SIG-M5 treated with dmso at 0.1 percent for 504 hours (cell line): Measurements from ENCODE around the gene G2E3.
"Not testable (repeated sequence)": the region's sequence is repeated elsewhere in the genome, so short reads cannot be mapped to it uniquely, and the experiment has no call there.

Experiments used
- DNase-seq: peaks from one replicate; lab custom pipeline; 2025; ENCODE audit not compliant: unreplicated experiment; lab: John Stamatoyannopoulos, UW

Gene G2E3

DNA sequence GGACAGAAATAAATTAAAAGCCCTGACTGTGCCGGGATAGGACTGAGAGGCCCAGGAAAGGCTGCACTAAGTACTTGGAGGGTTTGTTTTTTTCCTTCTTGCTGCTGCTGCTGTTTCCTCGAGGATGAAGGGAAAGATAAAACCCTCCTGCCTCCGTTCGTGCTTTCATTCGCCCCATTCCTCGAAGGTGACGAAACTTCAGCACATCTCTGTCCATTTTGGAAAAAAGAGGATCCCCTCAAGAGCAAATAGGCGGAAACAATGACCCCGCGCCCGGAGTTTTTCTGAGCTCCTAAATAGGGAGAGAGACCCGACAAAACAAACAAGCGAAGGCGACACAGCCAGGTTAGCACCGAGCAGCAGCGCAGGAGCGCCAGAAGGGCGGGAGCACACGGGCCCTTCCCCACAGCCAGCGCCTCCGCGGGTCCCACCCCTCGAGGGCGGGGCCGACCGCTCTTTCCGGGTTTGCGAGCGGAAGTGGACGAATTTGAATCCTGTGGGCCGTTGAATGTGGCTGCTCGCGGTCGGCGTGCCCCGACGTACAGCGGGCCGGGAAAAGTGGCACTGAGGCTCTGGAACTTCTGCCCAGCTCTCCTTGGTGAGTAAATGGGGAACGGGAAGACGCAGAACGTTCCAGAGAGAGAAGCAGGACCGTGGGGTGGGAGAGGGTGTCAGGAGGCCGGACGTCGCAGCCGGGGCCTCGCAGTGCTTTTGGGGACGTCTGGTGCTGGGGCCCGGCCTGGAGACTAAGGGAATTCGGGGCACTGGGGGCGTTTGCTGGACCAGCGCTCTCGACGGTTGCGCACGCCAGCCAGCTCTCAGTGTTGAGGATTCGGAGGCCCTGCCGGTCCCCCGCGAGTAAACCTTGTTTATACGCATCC, at the start of gene G2E3:
Gene G2E3, plus strand, starts transcription at position 484 of the 881 bp plus-strand sequence. CDS start 21,922 bp downstream, outside the sequence.
- DNase-seq, result peak; percentile 78

GRCh38 chr14:30517737-30518136, 41.2 kb upstream of the G2E3 start:
- DNase-seq, result no peak

GRCh38 chr14:30518867-30519560, 39.9 kb upstream of the G2E3 start:
- DNase-seq, result no peak

DNA sequence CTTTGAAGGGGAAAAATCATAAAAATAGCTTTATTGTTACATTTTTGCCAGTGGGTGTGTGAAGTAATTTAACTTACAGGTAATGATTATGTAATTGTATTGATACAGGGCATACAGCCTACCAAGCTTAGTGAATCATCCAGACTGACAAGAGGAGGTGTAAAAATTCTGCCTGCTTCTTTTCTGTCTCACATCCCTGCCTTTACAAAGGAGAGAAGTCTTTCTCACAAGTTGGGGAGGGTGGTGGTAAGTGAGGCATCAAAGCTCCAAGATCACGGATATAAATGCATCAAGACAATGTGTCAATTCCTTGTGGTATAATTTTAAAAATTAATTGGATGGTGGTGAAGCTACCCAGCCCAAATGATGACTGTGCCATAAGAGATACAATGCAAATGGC, 39.0 kb upstream of the G2E3 start:
- DNase-seq, result no peak

GRCh38 chr14:30520536-30520935, 38.4 kb upstream of the G2E3 start:
- no peak for DNase-seq

GRCh38 chr14:30521899-30522736, 36.8 kb upstream of the G2E3 start:
- DNase-seq, result peak; percentile 37

DNA sequence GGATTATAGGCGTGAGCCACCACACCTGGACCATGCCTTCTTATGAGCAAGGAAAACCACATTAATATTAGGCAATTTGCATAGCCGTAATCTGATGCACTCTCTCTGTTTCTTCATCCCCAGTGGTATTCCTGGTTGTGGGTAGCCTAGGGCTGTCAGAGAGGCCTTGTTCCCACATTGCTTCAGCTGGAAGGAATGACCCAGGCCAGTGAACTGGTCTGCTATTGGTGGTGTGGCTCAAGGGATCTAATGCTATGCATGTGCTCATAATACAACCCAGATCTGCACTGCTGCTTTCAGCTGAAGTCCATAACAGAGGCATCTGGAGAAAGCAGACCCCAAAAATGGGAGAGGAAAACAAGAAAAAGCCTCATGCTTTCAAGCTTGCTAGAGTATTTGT, 33.1 kb upstream of the G2E3 start:
- no peak for DNase-seq

DNA sequence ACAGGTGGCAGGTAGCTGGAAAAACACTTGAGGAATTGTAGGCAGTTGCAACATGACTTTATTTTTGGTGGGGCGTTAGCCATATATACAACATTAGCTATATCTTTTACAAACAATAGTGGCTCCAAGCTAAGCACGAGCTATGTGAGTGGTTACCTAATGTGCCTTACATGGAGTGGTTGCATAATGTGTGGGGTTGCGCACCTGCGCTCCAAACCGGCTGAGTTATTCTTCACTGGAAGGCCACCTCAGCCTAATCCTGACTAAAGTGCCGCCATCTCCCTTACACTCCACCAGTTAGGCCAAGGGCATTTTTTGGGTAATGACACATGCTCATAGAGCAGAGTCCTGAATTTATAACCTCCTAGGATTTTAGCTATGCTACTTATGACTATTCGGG, 31.8 kb upstream of the G2E3 start:
- no peak for DNase-seq

GRCh38 chr14:30528119-30528518, 30.8 kb upstream of the G2E3 start:
- no peak for DNase-seq

- no peak for DNase-seq
These were observed 29.9 kb upstream of the G2E3 start for GRCh38 chr14:30528778-30529642.

DNA sequence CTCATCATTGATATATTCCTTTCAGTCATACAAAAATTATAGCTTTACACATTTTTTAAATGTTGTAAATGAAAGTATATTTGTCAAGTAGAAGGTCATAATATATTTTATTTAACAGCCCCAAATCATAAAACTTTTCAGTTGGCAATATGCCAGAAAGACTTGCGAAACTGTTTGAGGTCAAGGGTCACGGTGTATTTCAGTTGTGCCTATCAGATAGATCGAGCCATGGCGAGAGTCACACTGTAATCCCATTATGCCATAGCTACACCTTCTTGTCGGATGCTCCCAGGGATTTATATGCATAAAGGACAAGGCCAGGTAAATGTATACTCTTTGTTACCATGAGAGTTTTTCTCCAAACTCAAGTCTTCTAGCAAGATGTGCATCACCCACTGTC, 26.7 kb upstream of the G2E3 start:
- no peak for DNase-seq

- no peak for DNase-seq
These were observed 25.8 kb upstream of the G2E3 start for GRCh38 chr14:30533126-30533525.

DNA sequence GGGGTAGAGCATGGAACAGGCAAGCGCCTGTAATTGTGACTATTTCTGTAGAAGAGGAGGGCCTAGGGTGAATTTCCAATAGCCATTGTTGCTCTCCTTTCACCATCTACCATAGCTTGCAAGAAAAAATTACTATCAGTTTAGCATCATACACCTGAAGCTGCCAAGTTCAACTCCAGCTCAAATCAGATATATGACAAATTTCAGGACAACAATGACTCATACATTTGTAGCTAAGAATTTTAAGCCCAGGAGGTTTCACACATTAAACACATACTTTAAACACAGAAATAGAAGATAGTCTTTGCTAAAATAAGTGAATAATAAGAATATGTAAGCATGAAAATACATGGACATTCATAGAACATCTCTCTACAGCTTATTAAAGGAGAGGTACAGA, 17.6 kb upstream of the G2E3 start:
- DNase-seq, result no peak

GRCh38 chr14:30546735-30547134, 12.2 kb upstream of the G2E3 start:
- DNase-seq, result not testable (repeated sequence)

- DNase-seq, result no peak
These were observed 11.4 kb upstream of the G2E3 start for GRCh38 chr14:30547388-30548048.

- no peak for DNase-seq
These were observed 8.6 kb upstream of the G2E3 start for GRCh38 chr14:30550335-30550734.

DNA sequence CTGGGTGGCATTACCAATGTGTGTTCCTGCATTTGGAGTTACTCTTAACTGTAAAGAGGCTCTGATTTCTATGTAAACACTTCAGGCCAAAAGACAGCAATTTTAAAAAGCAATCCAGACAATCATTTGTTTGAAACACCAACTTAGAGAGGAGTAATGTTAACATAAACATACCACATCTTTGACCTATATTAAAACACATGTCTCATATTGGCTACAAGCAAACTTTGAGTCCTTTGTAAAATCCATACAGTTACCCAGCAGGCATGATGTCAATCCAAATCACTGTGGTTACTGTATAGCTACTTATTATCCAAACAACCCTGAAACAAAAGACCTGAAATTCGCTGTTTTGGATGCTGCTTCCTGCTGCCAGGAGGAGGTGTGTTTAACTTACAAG, 7.5 kb upstream of the G2E3 start:
- no peak for DNase-seq

DNA sequence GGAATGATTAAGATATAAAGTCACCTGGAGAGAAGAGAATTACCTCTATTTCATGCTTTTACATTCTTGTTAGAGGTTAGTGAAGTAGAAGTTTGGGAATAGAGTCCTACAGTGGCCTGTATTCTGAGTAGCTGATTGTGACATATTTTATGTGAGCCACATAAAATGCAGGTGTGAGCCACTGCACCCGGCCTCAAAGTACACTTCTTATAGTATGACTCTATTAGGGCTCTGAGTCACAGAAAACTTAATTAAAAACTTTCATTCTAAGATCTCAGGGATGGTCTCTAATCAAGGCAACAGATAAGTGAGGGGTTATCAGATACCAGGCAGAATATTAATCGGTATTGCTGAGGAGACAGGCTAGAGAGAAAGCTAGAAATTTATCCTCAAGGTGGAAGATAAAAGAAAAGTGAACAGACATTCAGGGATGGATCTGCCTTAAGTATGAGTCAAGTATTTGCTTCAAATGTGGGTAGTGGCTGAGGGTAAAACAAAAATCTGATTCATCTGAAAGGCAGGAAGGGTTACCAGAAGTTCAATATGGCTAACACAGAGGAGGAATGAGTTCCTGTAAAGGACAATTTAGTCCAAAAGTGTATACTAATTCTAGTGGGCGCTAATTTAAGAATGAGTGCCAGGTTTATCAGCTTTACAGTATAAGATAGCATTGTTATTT, 5.5 kb upstream of the G2E3 start:
- no peak for DNase-seq

DNA sequence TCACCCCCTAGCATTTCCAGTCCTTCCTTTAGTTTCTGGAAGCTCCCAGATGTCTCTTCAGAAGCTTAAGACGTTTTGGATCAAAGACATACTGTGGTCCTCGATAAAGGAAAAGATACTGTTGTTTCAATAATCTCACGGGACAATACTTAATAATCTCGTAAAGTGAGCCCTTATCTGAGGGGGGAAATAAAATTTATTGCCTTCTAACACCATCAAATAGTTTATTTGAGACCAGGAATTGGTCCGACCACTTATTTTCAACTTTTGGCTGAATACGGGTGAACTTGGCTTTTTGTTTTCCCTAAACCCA, 640 bp upstream of the G2E3 start:
- no peak for DNase-seq

DNA sequence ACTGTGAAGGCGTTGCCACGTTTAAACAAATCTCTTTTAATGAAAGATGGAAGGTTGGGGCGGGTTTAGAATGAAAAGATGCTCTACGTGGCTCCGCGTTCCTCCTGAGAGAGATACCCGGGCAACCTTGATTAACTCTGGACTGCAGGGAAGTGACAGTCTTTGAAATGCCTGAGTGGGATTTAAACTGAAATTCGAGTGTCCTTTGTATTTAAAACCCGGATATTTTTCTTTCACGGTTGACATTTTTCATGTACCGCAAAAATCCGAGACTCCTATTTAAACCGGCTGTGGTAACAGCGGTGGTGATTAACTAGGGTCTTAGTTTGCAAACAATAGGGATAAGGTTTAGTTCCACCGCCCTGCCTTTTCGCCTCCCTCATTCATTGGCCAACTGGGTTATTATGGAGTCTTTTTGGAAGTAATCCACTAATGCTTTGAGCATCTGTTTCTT, 707 bp downstream of the G2E3 start:
- DNase-seq, result no peak
